NCI-H187 (cell line): ENCODE data around the gene AACS.
"Not testable (repeated sequence)": the region's sequence is repeated elsewhere in the genome, so short reads cannot be mapped to it uniquely, and the experiment has no call there.

Experiments
- DNase-seq, 2 experiments: peaks; one replicate each; lab custom pipeline; 2025; lab: John Stamatoyannopoulos, UW

Gene AACS

DNA sequence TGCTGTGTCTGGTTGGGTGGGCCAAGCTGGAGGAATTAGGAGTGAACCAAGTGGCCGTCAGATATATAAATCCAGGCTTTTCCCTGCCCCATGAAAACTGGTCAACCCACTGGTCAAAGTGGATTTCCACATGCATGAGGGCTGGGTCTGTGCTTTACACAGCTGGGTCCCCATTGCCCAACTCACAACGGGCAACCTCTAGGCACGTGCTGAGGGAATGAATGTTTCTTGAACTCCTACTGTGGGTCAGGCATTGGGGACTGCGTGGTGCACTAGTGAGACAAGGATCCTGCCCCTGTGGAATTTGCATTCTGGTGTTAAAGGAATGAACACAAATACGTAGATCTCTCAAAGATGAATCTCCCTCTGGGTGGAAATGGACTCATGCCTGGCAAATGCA lies 7.5 kb upstream of the AACS start:
- DNase-seq, result no peak

DNA sequence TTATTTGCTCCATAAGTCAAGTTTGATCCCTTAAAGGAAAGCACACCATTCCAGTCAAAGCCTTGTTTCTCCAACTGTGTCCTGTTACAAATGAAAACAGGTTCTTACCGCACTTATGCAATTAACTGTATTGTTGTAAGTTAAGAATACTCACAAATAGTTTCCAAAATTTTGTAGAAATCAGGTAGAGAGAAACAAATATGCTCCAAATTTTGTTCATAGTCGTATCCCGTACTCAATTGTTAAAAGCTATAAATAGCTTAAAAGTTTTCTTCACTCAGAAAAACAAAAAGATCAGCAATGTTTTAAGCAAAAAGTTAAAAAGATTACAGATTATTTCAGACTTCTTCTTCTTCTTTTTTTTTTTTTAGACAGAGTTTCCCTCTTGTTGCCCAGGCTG lies 4.0 kb upstream of the AACS start:
- no peak for DNase-seq

DNA sequence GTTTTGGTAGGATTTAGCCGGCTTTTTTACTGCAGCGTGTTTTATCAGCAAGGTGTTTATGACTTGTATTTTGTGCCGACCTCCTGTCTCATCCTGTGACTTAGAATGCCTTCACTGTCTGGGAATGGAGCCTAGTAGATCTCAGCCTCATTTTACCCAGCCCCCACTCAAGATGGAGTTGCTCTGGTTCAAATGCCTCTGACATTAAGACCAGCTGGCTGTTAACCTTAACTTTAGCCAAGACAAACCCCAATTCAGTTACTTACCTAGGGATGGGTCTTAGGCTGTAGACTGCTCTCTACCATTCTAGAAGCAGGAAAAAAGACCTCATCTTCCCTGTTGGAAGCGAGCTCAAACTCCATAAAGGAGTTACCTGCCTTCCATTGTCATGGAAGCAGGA lies 1.7 kb upstream of the AACS start:
- DNase-seq, result not testable (repeated sequence)

DNA sequence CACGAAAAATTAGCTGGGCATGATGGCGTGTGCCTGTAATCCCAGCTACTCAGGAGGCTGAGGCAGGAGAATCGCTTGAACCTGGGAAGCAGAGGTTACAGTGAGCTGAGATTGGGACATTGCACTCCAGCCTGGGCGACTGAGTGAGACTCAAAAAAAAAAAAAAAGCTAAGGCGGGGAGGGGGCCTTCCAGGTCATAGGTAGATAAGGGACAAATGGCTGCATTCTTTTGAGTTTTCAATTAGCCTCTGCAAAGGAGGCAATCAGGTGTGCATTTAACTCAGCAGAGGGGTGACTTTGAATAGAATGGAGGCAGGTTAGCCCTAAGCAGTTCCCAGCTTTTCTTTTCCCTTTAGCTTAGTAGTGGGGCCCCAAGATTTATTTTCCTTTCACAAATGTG lies 743 bp upstream of the AACS start:
- DNase-seq, result no peak

DNA sequence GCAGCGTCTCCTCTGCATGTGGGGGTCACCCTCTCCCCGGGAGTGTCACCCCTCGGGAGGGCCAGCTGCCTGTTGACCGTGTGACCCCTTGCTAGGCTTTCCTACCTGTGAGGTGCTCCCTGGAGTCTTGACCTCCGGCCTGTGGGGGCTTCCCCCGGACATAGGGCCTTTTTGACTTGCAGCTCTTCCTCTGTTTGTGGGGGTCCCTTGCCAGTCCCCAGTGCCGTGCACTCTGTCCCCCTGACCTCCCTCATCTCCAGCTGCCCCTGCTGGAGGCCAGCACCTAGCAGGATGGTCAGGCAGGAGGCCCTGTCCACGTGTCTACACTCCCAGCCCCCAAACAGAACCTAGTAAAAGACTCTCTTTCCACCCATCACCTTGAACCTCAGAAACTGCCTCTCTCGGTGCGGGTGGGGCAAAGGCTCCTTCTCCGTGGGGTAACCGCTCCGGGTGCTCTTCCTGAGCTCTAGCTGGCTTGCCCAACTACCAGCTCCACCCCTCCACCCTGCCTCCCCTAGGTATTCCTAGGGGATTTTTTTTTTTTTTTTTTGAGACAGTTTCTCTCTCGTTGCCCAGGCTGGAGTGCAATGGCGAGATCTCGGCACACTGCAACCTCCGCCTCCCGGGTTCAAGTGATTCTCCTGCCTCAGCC lies 810 bp downstream of the AACS start:
- DNase-seq, result no peak

DNA sequence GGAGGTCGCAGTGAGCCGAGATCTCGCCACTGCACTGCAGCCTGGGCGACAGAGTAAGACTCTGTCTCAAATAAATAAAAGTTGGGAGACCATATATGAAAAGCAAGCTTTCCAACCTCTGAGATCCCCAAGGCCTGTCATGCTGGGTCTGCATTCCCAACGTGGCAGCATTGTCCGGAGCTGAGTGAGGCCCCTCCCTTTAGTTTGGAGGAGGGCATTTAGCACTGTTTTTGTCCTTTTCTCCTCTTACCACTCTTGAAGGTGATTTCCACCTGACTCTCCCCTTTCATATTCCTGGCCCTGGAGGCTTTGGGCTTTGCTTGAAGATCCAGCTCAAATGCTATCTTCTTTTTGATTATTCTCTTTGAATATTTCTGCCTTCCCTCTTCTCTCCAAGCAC lies 3.2 kb downstream of the AACS start:
- DNase-seq, result no peak

DNA sequence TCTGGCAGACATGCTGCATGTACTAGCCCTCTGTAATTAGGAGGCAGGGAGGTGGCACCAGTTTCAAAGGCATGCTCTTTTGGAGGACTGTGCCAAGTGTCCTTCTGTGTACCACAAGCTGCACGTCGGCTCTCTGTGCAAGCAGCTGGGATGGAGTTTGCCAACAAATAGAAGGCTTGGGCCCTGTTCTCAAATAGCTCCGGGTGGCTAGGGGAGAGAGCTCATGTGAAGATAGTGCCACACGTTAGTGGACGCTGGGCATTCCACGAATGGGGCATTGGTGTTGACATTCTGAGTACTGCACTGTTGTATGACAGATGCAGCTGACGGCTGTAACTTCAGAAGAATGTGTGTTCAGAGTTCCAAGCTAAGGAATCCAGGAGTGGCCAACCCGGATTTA lies 4.4 kb downstream of the AACS start:
- no peak for DNase-seq

DNA sequence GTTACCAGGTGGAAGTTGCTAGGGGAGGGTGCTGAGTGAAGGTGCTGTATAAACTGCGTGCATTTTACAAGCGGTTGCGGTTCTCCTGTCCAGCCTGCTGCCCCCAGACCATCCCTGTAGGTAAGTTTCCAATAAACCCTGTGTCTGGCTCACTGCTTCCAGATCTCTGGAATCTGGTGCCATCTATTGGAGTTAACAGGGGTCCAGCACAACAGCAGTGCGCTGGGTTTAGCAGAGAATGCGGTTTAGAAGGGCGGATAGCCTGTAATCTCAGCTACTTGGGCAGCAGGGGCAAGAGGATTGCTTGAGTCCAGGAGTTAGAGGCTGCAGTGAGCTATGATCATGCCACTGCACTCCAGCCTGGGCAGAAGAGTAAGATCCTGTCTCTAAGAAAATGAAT lies 4.9 kb downstream of the AACS start:
- no peak for DNase-seq

DNA sequence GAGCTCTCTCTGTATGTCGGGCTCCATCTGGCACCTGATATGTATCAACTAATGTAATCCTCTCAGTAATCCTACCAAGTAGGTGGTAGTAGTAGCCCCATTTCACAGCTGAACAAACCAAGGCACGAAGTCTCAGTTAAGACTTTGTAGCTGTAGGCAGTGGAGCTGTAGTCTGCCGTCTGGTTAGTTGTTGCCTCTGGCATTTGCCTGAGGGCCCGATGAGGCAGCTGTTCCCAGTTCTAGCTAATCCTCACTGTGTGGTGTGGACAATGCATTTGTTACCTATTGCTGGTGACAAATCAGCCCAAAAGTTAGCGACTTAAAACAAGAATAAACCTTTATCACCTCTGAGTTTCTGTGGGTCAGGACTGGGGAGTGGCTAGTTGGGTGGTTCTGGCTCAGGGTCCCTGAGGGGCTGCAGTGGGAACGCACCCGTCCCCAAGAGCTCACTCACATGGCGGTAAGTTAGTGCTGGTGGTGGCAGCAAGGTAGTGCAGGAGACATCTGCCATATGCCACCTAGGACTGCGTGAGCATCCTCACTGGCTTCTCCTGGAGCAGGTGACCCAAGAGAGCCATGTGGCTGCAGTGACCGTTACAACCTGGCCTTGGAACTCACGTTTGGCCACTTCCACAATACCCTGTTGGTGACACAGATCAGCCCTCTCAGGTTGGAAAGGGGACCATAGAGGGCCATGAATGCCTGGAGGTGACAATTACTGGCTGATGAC lies 5.6 kb downstream of the AACS start:
- DNase-seq, result no peak

DNA sequence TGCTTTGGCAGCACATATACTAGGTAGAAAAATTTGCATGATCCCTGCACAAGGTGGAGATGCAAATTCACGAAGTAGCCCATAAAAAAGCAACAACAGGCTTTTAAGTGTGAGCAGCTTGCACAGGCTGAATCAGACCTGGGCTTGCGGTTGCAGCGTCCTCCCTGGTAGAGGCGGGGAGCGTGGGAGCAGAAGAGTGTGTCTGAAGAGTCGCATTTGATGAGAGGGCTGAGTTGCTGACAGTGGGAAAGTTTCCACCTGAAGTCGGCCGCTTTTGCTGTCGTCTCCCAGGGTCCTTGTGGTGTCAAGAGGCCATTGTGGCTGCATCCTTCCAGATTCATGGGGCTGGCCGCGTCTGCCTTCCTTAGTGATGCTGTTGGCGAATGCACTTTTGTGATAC lies 6.2 kb downstream of the AACS start:
- DNase-seq, result peak; percentile 42 to 67

DNA sequence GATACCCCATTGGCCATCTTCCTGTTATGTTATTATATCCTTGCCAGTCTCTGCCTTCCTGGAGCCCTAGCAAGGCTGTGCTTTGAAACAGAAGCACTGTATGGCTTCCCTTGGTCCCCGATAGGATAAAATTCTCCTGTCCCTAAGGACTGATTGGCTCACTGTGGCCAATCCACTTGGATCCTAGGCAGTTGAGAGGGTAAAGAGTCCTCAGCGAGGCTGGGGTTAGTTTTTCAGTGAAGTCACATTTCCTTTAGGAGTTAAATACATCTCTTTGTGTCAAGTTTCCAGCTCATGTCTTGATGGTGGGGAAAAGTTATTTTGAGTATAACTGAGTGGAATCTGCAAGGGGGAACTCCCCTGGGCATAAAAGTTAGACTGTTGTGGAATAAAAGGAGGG lies 7.3 kb downstream of the AACS start:
- DNase-seq, result no peak

DNA sequence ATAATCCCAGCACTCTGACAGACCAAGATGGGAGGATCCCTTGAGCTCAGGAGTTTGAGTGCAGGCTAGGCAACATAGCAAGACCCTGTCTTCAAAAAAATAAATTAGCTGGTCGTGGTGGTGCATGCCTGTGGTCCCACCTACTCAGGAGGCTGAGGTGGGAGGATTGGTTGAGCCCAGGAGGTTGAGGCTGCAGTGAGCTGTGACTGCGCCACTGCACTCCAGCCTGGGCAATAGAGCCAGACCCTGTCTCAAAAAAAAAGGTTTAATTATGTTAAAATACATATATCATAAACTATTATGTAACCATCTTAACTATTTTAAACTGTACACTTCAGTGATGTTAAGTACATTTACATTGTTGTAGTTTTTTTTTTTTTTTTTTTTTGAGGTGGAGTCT lies 9.1 kb downstream of the AACS start:
- not testable (repeated sequence) for DNase-seq

DNA sequence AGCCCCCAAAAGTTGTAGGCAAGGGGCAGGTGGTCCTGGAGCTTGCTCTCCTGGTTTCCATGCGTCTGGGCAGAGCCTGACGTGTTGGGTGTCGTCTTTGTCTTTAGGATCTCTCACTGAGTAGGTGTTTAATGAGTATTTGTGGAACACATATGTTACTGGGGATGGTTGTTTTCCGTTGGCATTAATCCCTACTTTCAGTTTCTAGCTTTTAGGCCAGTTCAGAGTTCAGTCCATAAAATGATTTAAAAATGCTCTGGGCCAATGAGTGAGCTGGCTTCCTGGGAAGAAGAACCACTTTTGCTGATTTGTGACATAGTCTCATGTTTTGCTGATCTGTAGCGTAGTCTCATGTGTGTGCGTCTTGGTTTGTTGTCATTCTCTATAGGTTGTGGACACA lies 10.9 kb downstream of the AACS start:
- no peak for DNase-seq

DNA sequence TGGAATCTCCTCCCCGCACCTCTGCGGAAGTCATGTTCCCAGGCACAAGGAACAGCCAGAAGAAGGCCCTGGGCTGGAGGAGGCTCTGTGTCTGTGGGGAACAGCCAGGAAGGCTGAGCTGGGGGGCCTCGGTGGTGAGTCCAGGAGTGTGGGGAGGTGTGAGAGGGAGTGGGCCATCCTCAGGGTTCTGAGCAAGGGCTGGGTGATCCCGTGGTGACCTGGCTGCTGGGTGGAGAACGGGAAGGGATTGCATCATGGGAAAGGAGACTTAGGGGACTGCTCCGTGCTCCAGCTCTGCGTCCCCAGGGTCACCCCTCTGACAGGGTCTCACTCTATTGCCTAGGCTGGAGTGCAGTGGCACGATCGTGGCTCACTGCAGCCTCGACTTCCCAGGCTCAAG lies 13.8 kb downstream of the AACS start:
- DNase-seq, result no peak

DNA sequence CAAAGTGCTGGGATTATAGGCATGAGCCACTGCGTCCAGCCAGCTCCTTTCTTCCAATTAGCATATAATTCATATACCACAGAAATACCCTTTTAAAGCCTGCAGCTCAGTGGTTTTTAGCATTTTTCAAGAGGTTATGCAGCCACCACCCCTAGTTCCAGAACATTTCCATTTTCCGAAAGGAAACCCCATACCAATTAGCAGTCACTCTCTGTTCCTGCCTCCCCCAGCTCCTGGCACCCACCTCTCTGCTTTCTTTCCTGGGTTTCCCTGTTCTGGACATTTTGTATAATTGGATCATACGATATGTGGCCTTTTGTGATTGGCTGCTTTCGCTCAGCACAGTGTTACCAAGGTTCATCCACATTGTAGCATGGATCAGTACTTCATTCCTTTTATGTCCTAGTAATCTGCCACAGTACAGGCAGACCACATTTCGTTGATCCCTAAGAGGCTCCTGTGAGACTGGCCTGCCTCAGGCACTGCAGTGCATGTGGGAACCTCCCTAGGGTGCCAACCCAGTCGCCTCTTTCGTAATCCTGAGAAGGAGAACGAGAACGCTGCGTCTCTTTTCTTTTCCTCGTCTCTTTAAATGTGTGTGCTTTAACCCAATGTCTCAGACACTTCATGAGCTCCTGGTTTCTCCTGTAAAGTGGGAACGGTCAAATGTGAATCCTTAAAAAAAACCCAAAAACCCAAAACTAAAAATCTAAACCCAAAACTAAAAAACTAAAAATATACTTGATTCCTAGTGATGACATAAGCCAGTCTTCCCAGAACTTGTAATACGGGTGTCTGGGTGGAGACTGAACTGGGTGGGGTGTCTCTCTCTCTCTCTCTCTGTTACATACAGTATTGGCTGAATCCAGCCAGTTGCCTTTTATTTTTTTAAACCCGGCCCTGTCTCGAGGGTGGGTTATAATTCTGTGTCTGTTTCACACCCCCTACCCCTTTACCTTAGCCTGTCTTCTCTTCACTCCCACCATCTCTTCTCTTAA lies 14.7 kb downstream of the AACS start:
- no peak for DNase-seq

DNA sequence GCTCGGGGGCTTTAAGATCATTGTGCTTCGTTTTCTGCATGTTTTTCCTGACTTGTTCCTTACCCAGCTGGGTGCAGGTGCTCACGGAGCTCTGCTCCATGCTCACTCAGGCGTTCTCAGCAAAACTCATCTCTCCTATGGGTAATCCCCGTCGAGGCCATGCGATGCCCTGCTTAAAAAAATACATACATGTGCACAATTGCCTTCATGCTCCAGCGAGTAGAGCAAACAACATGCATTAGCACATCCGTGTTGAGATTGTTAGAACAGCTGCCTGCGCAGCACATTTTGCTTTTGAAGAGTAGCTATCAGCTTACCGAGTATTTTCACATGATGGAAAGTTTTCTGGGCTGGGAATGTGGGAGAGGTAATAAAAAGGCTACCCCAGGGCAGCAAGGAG lies 16.2 kb downstream of the AACS start:
- peak; percentile 89 to 97 for DNase-seq

DNA sequence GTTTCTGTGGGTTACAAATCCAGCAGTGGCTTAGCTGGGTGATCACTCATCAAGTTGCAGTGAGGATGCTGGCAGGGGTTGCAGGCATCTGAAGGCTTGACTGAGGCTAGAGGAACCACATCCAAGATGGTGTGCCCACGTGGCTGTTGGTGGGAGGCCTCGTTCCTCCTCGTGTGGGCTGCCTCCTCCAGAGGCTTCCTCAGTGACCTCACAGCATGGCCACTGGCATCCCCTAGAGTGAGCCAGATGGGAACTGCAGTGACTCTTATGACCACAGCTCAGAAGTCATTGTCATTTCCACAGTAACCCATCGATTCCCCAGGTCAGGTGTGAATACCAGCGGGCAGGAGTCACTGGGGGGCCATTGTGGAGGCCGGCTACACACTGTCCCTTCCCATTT lies 17.8 kb downstream of the AACS start:
- DNase-seq, result no peak

DNA sequence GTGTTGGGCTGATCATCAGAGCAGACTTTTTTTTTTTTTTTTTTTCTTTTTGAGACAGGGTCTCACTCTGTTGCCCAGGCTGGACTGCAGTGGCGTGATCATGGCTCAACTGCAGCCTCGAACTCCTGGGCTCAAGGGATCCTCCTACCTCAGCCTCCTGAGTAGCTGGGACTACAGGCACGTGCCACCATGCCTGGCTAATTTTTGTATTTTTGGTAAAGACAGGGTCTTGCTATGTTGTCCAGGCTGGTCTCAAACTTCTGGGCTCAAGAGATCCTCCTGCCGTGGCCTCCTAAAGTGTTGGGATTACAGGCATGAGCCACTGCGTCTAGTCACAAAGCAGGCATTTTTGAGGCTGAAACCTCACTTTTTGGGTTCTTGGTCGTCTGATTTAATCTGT lies 23.0 kb downstream of the AACS start:
- not testable (repeated sequence) for DNase-seq

DNA sequence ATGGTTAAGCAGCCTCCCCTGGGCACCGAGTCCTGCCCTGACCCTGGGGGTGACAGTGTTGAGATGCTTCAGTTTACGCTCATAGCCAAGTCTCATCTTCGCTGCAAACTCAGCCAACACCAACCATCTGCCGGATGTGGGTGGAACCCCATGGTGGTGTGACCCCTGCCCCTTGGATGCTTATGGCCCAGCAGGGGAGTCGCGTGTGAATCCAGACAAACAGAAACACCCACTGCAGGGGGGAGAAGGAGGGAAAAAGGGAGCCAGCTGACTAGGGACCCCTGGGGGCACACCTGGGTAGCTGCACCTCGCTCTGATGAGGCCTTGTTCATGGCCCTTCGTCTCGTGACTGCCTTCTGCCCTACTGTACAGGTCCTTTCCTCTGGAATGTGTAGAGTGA lies 23.8 kb downstream of the AACS start:
- DNase-seq, result no peak

DNA sequence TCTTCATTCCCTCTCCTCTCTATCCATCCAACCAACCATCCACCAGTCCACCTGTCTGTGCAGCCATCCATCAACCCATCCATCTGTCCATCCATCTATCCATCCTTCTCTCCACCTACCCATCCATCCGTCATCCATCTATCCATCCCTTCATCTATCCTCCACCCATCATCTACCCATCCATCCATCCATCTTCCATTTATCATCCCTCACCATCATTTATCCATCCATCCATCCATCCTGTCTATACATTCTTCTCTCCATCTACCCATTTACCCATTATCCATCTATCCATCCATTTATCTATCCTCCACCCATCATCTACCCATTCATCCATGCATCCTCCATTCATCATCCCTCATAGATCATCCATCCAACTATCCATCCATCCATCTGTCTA lies 24.4 kb downstream of the AACS start:
- no peak for DNase-seq

DNA sequence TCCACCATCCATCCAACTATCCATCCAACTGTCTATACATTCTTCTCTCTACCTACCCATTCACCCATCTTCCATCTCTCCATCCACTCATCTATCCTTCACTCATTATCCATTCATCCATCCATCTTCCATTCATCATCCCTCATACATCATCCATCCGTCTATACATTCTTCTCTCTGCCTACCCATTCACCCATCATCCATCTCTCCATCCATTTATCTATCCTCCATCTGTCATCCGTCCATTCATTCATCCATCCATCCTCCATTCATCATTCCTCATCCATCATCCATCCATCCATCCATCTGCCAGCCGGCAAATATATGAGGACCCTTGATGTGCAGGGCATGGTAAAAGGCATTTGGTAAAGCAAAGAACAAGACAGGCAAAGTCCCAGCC lies 25.2 kb downstream of the AACS start:
- no peak for DNase-seq

DNA sequence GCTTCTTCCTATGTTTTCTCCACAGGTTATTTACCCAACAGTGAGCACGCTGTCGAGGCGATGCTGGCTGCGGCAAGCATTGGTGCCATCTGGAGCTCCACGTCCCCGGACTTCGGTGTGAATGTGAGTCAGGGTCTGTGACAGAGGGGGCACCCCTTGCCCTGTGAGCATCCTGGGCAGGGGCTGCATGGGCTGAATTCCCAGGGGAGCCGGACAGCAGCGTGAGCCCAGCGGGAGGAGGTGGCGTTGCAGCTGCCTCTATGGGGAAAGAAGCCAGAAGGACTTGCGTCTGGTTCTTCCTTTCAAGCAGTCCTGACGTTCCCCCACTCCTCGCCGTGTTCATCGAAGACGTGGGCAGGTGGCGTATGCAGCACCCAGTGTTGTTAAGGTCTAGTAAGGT lies 26.2 kb downstream of the AACS start:
- no peak for DNase-seq
